Nephron (organoid): Measurements from ENCODE around the gene COL12A1.
A peak's percentile ranks its signal among the peaks of the same experiment; 100 is the strongest.

Experiments
- H3K27ac Mint-ChIP-seq, 3 experiments: 2 replicates each; pipeline ENCODE4 v1.8.0; 2020; ENCODE audit warnings: mixed read lengths in 3 of 3, mild to moderate bottlenecking in 2 of 3, moderate library complexity in 1 of 3
- H3K27me3 Mint-ChIP-seq: 2 replicates; pipeline ENCODE4 v1.8.0; 2021; ENCODE audit warnings: low read depth, mild to moderate bottlenecking, moderate library complexity, mixed read lengths
- H3K36me3 Mint-ChIP-seq: 2 replicates; pipeline ENCODE4 v1.8.0; 2020; ENCODE audit warnings: low read depth, mixed read lengths
- H3K4me1 Mint-ChIP-seq: 2 replicates; pipeline ENCODE4 v1.8.0; 2020; ENCODE audit warnings: mixed read lengths
- H3K4me3 Mint-ChIP-seq, 3 experiments: 2 replicates each; pipeline ENCODE4 v1.8.0; 2020; ENCODE audit warnings: mild to moderate bottlenecking in 3 of 3, mixed read lengths in 3 of 3, moderate library complexity in 2 of 3
- H3K9me3 Mint-ChIP-seq: 2 replicates; pipeline ENCODE4 v1.8.0; 2020; ENCODE audit warnings: mixed read lengths
- TF ChIP-seq, protein P1 (sequence below), 3 experiments: fragments of 200-600 bp; sonication (generic); IDR thresholded peaks; one replicate each; pipeline ENCODE4 v1.5.0; 2021; ENCODE audit warnings: antibody characterized with exemption in 3 of 3; ENCODE audit not compliant: unreplicated experiment in 3 of 3

Gene COL12A1

DNA sequence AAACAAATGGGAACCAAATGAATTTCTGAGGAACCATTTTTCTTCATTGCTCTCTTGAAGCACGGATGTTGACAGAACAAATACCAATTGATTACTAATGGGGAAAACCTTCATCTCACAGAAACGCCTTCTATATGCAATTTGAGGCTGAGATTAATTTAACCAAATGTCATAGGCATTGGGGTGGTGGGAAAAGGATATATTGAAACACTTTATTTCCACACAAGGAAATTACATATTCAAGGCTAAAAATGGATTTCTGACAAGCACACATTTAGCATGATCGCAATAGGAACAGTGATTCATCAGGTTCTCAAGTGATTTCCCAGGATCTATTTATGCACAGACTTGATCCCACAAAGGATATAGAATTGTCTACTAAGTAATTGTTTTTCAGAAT lies 88.9 kb downstream of the COL12A1 start:
- peaks cover 39% of the 10 kb centered on the region for H3K36me3 Mint-ChIP-seq
- H3K4me3 Mint-ChIP-seq, result no peak overlapping the region
- H3K27me3 Mint-ChIP-seq, result no peaks in the 10 kb centered on the region
- no peaks in the 10 kb centered on the region for H3K9me3 Mint-ChIP-seq
- H3K4me1 Mint-ChIP-seq, result peaks cover 29% of the 10 kb centered on the region
- peak overlapping the region in 1 of 3 experiments; percentile 40 for H3K27ac Mint-ChIP-seq
- TF ChIP-seq, protein P1, sequence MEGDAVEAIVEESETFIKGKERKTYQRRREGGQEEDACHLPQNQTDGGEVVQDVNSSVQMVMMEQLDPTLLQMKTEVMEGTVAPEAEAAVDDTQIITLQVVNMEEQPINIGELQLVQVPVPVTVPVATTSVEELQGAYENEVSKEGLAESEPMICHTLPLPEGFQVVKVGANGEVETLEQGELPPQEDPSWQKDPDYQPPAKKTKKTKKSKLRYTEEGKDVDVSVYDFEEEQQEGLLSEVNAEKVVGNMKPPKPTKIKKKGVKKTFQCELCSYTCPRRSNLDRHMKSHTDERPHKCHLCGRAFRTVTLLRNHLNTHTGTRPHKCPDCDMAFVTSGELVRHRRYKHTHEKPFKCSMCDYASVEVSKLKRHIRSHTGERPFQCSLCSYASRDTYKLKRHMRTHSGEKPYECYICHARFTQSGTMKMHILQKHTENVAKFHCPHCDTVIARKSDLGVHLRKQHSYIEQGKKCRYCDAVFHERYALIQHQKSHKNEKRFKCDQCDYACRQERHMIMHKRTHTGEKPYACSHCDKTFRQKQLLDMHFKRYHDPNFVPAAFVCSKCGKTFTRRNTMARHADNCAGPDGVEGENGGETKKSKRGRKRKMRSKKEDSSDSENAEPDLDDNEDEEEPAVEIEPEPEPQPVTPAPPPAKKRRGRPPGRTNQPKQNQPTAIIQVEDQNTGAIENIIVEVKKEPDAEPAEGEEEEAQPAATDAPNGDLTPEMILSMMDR (IDR thresholded peaks at IDR 0.05; ENCODE audit: unreplicated experiment in 3 of 3), result no peak

DNA sequence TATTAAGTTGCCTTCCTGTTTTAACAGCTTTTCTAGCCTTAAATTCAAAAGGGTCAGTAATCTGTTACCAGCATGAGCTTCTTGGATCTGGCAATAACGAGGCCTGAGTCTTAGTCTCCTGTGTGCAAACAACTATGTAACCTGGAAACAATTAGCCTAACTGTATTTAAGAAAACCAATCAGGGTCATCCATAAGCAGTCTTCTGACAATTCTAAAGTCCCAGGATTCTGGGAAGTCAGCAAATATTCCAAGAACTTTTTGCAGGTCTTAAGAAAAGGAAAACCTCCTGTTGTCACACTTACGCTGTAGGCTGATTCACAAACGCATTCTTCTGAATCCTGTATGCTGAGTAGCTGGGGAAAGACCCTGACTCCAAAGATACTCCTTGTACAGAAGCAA lies 90.4 kb downstream of the COL12A1 start:
- Mint-ChIP-seq H3K27me3 (no peaks in the 10 kb centered on the region), H3K9me3 (no peaks in the 10 kb centered on the region), H3K36me3 (peaks cover 34% of the 10 kb centered on the region), H3K27ac (peak overlapping the region; percentile 42 to 95 (median 85)), H3K4me3 (no peak overlapping the region), H3K4me1 (peaks cover 26% of the 10 kb centered on the region)
- TF ChIP-seq, protein P1 (IDR thresholded peaks at IDR 0.05; ENCODE audit: unreplicated experiment in 3 of 3), result no peak

DNA sequence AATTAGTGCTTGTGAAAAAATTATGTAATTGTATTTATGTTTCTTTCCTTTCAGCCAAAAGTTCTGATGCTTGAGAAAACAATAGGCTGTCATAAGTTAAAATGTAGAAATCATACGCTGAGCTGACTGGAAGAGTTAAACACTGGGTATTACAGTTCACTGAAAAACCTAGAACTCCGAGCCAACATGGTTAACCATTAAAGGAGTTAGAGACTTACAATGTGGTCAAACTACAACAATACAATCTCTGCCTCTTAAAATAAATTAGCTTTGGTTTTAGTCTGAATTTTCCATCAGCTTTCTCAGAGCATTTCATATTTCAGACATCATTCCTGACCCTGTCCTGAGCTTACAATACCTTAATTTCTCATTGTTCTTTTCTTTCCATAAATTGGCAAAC lies 91.0 kb downstream of the COL12A1 start:
- H3K27ac Mint-ChIP-seq, result peak overlapping the region; percentile 42 to 95 (median 85)
- TF ChIP-seq, protein P1 (IDR thresholded peaks at IDR 0.05; ENCODE audit: unreplicated experiment in 3 of 3), result no peak
- H3K4me1 Mint-ChIP-seq, result peaks cover 28% of the 10 kb centered on the region

DNA sequence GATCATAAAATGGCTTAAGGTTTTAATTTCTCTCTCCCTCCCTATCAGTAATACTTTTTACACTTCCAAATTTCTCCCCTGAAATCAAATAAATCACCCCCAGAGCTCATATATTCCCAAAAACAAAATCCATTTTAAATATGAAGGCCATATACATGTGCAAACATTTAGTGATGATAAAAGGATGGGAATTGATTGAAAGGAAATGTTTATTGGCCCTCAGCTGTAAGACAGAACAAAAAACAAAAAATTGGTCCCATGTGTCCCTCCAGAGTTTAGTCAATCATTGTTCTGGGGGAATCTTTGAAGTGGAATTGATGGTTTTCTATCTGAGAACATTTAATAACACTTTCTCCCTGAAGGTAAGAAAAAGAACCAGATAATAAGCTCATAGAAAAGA lies 91.7 kb downstream of the COL12A1 start:
- TF ChIP-seq, protein P1 (IDR thresholded peaks at IDR 0.05; ENCODE audit: unreplicated experiment in 3 of 3), result no peak
- peak overlapping the region; percentile 42 to 95 (median 85) for H3K27ac Mint-ChIP-seq
- H3K27me3 Mint-ChIP-seq, result no peaks in the 10 kb centered on the region
- peaks cover 29% of the 10 kb centered on the region for H3K36me3 Mint-ChIP-seq
- H3K4me1 Mint-ChIP-seq, result peaks cover 32% of the 10 kb centered on the region
- H3K9me3 Mint-ChIP-seq, result no peaks in the 10 kb centered on the region
- H3K4me3 Mint-ChIP-seq, result no peak overlapping the region

More for the DNA sequence above, 91.0 kb downstream of the COL12A1 start:
- Mint-ChIP-seq H3K27me3 (no peaks in the 10 kb centered on the region), H3K36me3 (peaks cover 31% of the 10 kb centered on the region), H3K4me3 (no peak overlapping the region), H3K9me3 (no peaks in the 10 kb centered on the region)

DNA sequence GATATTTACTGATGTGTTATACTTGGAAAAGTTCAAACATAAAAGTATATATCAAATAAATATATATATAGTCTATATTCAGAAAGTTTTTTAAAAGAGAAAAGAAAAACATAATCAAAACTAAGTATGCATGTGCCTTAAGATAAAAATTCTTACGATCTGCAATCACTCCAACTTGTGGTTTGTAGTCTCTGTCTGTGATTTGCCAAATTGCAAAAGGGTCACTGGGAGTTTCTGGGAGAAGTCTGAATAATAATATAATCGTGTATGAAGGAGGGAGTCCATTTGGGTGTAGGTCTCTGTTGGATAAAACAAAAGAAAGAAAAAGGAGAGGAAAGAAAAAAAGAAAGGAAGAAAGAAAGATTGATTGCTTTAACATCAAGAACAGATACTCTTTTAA lies 92.4 kb downstream of the COL12A1 start:
- no peaks in the 10 kb centered on the region for H3K27me3 Mint-ChIP-seq
- H3K4me1 Mint-ChIP-seq, result peaks cover 33% of the 10 kb centered on the region
- no peak overlapping the region for H3K4me3 Mint-ChIP-seq
- H3K36me3 Mint-ChIP-seq, result peaks cover 24% of the 10 kb centered on the region
- no peaks in the 10 kb centered on the region for H3K9me3 Mint-ChIP-seq
- TF ChIP-seq, protein P1 (IDR thresholded peaks at IDR 0.05; ENCODE audit: unreplicated experiment in 3 of 3), result no peak
- peak overlapping the region in 2 of 3 experiments; percentile 76 to 95 for H3K27ac Mint-ChIP-seq

DNA sequence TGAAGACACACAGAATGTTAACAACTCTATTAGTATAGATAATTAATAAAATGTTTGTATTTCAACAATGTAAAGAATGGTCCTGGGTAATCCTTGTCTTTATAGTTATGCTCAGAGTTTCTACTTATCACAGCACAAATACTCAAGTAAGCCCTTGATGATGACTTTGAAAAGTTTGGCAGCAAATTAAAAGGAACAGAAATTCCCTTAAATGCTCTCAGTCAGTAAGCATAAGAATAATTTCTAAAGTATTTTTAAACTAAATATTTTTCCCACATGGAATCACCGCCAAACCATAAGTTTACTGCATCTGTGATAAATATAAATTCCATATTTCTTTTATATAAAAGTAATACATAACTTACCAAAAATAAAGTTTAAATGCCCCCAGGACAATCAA lies 96.1 kb downstream of the COL12A1 start:
- Mint-ChIP-seq H3K4me1 (peaks cover 21% of the 10 kb centered on the region), H3K36me3 (peaks cover 24% of the 10 kb centered on the region), H3K27ac (peak overlapping the region in 1 of 3 experiments; percentile 11), H3K4me3 (no peak overlapping the region), H3K9me3 (no peaks in the 10 kb centered on the region), H3K27me3 (no peaks in the 10 kb centered on the region)
- TF ChIP-seq, protein P1 (IDR thresholded peaks at IDR 0.05; ENCODE audit: unreplicated experiment in 3 of 3), result no peak
